NB4 (cell line): ENCODE results near the gene OR4E2.
"Not testable (repeated sequence)": the region's sequence is repeated elsewhere in the genome, so short reads cannot be mapped to it uniquely, and the experiment has no call there.

Source experiments
- DNase-seq: peaks from one replicate; pipeline ENCODE4 v3.0.0; 2010; ENCODE audit warnings: low read depth
- H3K4me3 ChIP-seq: one replicate; pipeline ENCODE4 v1.5.1; 2011; ENCODE audit warnings: mild to moderate bottlenecking, low read depth, low read length, moderate library complexity
- CTCF ChIP-seq: IDR thresholded peaks from one replicate; pipeline ENCODE4 v1.5.1; 2012; ENCODE audit warnings: low read depth, low read length
- MAX ChIP-seq: IDR thresholded peaks from 2 replicates; pipeline ENCODE4 v1.6.1; 2011; ENCODE audit warnings: low read depth, low read length
- MYC ChIP-seq: IDR thresholded peaks from 2 replicates; pipeline ENCODE4 v1.6.1; 2011; ENCODE audit warnings: low read depth, low read length
- POLR2A ChIP-seq: IDR thresholded peaks from 2 replicates; pipeline ENCODE4 v1.6.1; 2011; ENCODE audit warnings: mild to moderate bottlenecking; ENCODE audit not compliant: insufficient read length; ENCODE audit errors: extremely low read depth

The OR4E2 gene

GRCh38 chr14:21653331-21653885, at the start of gene OR4E2:
Gene OR4E2 (plus strand): TSS chr14:21653835. CDS start chr14:21665083, 11,248 bp downstream.
- TF ChIP-seq CTCF, result no peak
- TF ChIP-seq POLR2A, result no peak
- no peak for TF ChIP-seq MYC
- TF ChIP-seq MAX, result no peak
- DNase-seq, result no peak
- no peak within 1 kb of the TSS for H3K4me3 ChIP-seq

GRCh38 chr14:21612324-21612723, 41.3 kb upstream of the OR4E2 start:
- no peak for TF ChIP-seq POLR2A
- TF ChIP-seq CTCF, result no peak
- TF ChIP-seq MAX, result no peak
- TF ChIP-seq MYC, result no peak
- peak; percentile 3 for DNase-seq
- no peak overlapping the region for H3K4me3 ChIP-seq

GRCh38 chr14:21614240-21614639, 39.4 kb upstream of the OR4E2 start:
- TF ChIP-seq MYC (no peak), MAX (no peak), POLR2A (no peak), CTCF (no peak)
- DNase-seq, result no peak
- no peak overlapping the region for H3K4me3 ChIP-seq

GRCh38 chr14:21617614-21618013, 36.0 kb upstream of the OR4E2 start:
- TF ChIP-seq POLR2A (no peak), CTCF (no peak), MYC (no peak), MAX (no peak)
- no peak for DNase-seq
- H3K4me3 ChIP-seq, result no peak overlapping the region

GRCh38 chr14:21626491-21627230, 27.0 kb upstream of the OR4E2 start:
- no peak for DNase-seq
- no peak for TF ChIP-seq POLR2A
- TF ChIP-seq MAX, result no peak
- TF ChIP-seq MYC, result no peak
- no peak for TF ChIP-seq CTCF

GRCh38 chr14:21630503-21630902, 23.1 kb upstream of the OR4E2 start:
- DNase-seq, H3K4me3 ChIP-seq: not testable (repeated sequence)

More at GRCh38 chr14:21626491-21627230, 27.0 kb upstream of the OR4E2 start:
- H3K4me3 ChIP-seq, result no peak overlapping the region
